HG03066 (cell line): ENCODE data around the gene YDJC.
"Not testable (repeated sequence)": the region's sequence is repeated elsewhere in the genome, so short reads cannot be mapped to it uniquely, and the experiment has no call there.

Source experiments
- ATAC-seq: cut with Tn5 transposase; IDR thresholded peaks from one replicate; pipeline ENCODE4 v1.9.1; 2021; ENCODE audit warnings: low read depth; ENCODE audit not compliant: unreplicated experiment

YDJC gene

GRCh38 chr22:21634844-21635243 lies 5.0 kb upstream of the YDJC start:
- ATAC-seq: no peak

- ATAC-seq: no peak
These were observed 4.3 kb upstream of the YDJC start for GRCh38 chr22:21634081-21634480.

- no peak for ATAC-seq
These were observed 3.7 kb upstream of the YDJC start for GRCh38 chr22:21633481-21633880.

GRCh38 chr22:21632931-21633330 lies 3.1 kb upstream of the YDJC start:
- no peak for ATAC-seq

GRCh38 chr22:21632237-21632895 lies 2.5 kb upstream of the YDJC start, which contains the start of gene CCDC116:
TSS of gene CCDC116 (plus strand) at chr22:21632760. CDS start at chr22:21633182, 422 bp downstream.
- ATAC-seq: no peak

- ATAC-seq: no peak
These were observed 1.2 kb upstream of the YDJC start for GRCh38 chr22:21631025-21631424.

- ATAC-seq: no peak
These were observed 1.2 kb downstream of the YDJC start for GRCh38 chr22:21628386-21629254.

- ATAC-seq: no peak
These were observed 2.9 kb downstream of the YDJC start for GRCh38 chr22:21626735-21627469.

- no peak for ATAC-seq
These were observed 3.6 kb downstream of the YDJC start for GRCh38 chr22:21626073-21626734.

GRCh38 chr22:21624880-21625791 lies 4.7 kb downstream of the YDJC start:
- no peak for ATAC-seq

- no peak for ATAC-seq
These were observed 5.5 kb downstream of the YDJC start for GRCh38 chr22:21624120-21624879.

GRCh38 chr22:21623648-21623970 lies 6.2 kb downstream of the YDJC start:
- ATAC-seq: no peak

GRCh38 chr22:21622919-21623647 lies 6.7 kb downstream of the YDJC start:
- ATAC-seq: no peak

- ATAC-seq: no peak
These were observed 7.6 kb downstream of the YDJC start for GRCh38 chr22:21622011-21622918.

- ATAC-seq: no peak
These were observed 8.8 kb downstream of the YDJC start for GRCh38 chr22:21621025-21621424.

GRCh38 chr22:21617337-21617736 lies 12.5 kb downstream of the YDJC start:
- not testable (repeated sequence) for ATAC-seq

GRCh38 chr22:21615731-21616130 lies 14.1 kb downstream of the YDJC start:
- no peak for ATAC-seq
